ENCODE data around the gene TMEM123.

DNA sequence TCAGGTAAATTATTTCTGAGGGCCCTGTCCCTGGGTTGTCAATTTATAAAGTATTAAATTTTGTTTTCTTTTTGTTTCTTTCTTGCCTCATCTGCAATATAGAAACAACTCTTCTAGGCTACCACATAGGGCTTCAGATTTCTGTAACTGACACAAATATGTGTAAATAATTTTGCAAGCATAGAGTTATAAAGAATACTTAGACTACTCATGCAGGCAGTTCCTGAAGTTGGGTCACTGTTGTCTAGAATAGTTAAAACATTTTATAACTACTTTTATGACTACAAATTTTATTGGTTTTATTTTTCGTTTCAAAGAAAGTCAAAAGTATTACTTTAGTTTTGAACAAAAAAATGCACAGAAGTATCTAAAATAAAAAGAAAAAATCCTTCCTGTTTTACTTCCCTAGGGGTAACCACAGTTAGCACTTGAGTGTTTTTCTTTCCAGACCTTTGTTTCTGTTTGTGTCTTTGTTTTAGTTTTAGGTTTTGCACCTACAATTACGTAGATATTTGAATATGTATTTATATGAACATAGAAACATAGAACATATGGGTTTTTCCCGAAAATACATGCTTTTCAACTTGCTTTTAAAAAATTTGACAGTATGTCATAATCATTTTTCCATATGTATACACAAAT is 12.4 kb upstream of the TMEM123 start:
- TF ChIP-seq POLR2A (IDR thresholded peaks at IDR 0.05; ENCODE audit: low read length) (no peak), GATA1 (IDR thresholded peaks at IDR 0.05; ENCODE audit: low read depth, low read length) (no peak)
